HG03520 (cell line): ENCODE results near the gene CARD9.

Experiments used
- ATAC-seq: cut with Tn5 transposase; IDR thresholded peaks from one replicate; pipeline ENCODE4 v1.9.1; 2021; ENCODE audit warnings: mild to moderate bottlenecking, moderate library complexity; ENCODE audit not compliant: unreplicated experiment

Gene CARD9

GRCh38 chr9:136381966-136382513, 8.6 kb upstream of the CARD9 start:
- ATAC-seq = no peak

GRCh38 chr9:136381311-136381710, 7.8 kb upstream of the CARD9 start:
- no peak for ATAC-seq

- no peak for ATAC-seq
Observed at GRCh38 chr9:136380381-136380780, 6.9 kb upstream of the CARD9 start.

- ATAC-seq = no peak
Observed at GRCh38 chr9:136379891-136380290, 6.4 kb upstream of the CARD9 start.

GRCh38 chr9:136379401-136379800, 5.9 kb upstream of the CARD9 start:
- ATAC-seq = no peak

GRCh38 chr9:136379003-136379287, 5.5 kb upstream of the CARD9 start:
- no peak for ATAC-seq

GRCh38 chr9:136378170-136379002, 4.9 kb upstream of the CARD9 start:
- no peak for ATAC-seq

GRCh38 chr9:136377341-136378169, 4.1 kb upstream of the CARD9 start:
- no peak for ATAC-seq

- ATAC-seq = no peak
Observed at GRCh38 chr9:136376457-136376856, 3.0 kb upstream of the CARD9 start.

GRCh38 chr9:136375096-136375495, 1.6 kb upstream of the CARD9 start:
- no peak for ATAC-seq

GRCh38 chr9:136374183-136374575, 710 bp upstream of the CARD9 start:
- no peak for ATAC-seq

- no peak for ATAC-seq
Observed at GRCh38 chr9:136372561-136373299, 739 bp downstream of the CARD9 start.

- ATAC-seq = no peak
Observed at GRCh38 chr9:136372006-136372405, 1.5 kb downstream of the CARD9 start.

- ATAC-seq = no peak
Observed at GRCh38 chr9:136371533-136371880, 2.0 kb downstream of the CARD9 start.

- no peak for ATAC-seq
Observed at GRCh38 chr9:136370687-136371532, 2.6 kb downstream of the CARD9 start.

GRCh38 chr9:136370037-136370436, 3.4 kb downstream of the CARD9 start:
- ATAC-seq = no peak

- ATAC-seq = no peak
Observed at GRCh38 chr9:136368190-136368589, 5.3 kb downstream of the CARD9 start.

GRCh38 chr9:136367296-136368145, 5.9 kb downstream of the CARD9 start:
- no peak for ATAC-seq

GRCh38 chr9:136366826-136367225, 6.6 kb downstream of the CARD9 start:
- ATAC-seq = no peak
